Ishikawa (cell line): ENCODE measurements around the gene MAGEF1.

Experiments used
- CEBPB ChIP-seq: IDR thresholded peaks from 2 replicates; pipeline ENCODE4 v1.6.1; 2012
- CREB1 ChIP-seq: IDR thresholded peaks from 2 replicates; pipeline ENCODE4 v1.6.1; 2012; ENCODE audit warnings: low read depth
- EGR1 ChIP-seq: IDR thresholded peaks from 2 replicates; pipeline ENCODE4 v1.6.1; 2012
- EP300 ChIP-seq: IDR thresholded peaks from 2 replicates; pipeline ENCODE4 v1.6.1; 2012; ENCODE audit warnings: borderline replicate concordance
- FOXM1 ChIP-seq: IDR thresholded peaks from 2 replicates; pipeline ENCODE4 v1.6.1; 2012; ENCODE audit warnings: low read depth, borderline replicate concordance
- NFIC ChIP-seq: IDR thresholded peaks from 2 replicates; pipeline ENCODE4 v1.6.1; 2012
- RAD21 ChIP-seq: IDR thresholded peaks from 2 replicates; pipeline ENCODE4 v1.6.1; 2012; ENCODE audit warnings: low read depth
- TAF1 ChIP-seq: IDR thresholded peaks from 2 replicates; pipeline ENCODE4 v1.6.1; 2012; ENCODE audit warnings: low read depth, mild to moderate bottlenecking
- TCF12 ChIP-seq: IDR thresholded peaks from 2 replicates; pipeline ENCODE4 v1.6.1; 2012; ENCODE audit warnings: low read depth
- TEAD4 ChIP-seq: IDR thresholded peaks from 2 replicates; pipeline ENCODE4 v1.6.1; 2012
- YY1 ChIP-seq: IDR thresholded peaks from 2 replicates; pipeline ENCODE4 v1.6.1; 2012; ENCODE audit warnings: low read depth
- ZBTB7A ChIP-seq: IDR thresholded peaks from 2 replicates; pipeline ENCODE4 v1.6.1; 2012; ENCODE audit warnings: low read depth
- TF ChIP-seq, protein P1 (sequence below): IDR thresholded peaks from 2 replicates; pipeline ENCODE4 v1.6.1; 2012
- TF ChIP-seq, protein P2 (sequence below): IDR thresholded peaks from 2 replicates; pipeline ENCODE4 v1.6.1; 2012
- TF ChIP-seq, protein P3 (sequence below): IDR thresholded peaks from 2 replicates; pipeline ENCODE4 v1.6.1; 2012; ENCODE audit warnings: low read depth, mild to moderate bottlenecking

Gene MAGEF1

DNA sequence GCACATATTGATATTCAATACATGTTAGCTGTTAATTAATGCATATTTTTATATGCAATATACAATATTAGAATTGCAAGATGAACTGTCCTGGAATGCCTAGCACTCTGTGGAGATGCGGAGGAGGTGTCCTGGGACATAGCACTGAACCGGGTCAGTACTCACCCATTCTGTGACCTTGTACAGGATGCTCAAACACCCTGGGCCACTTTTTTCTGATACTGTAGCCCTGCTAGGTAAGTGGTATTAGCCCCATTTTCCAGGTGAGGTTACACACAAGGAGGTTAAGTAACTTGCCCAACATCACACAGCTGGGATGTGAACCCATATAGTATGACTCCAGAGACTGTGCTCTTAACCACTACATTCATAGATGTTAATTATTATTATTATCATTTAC, 1.7 kb upstream of the MAGEF1 start:
- no peak for TF ChIP-seq YY1
- TF ChIP-seq CEBPB = no peak

DNA sequence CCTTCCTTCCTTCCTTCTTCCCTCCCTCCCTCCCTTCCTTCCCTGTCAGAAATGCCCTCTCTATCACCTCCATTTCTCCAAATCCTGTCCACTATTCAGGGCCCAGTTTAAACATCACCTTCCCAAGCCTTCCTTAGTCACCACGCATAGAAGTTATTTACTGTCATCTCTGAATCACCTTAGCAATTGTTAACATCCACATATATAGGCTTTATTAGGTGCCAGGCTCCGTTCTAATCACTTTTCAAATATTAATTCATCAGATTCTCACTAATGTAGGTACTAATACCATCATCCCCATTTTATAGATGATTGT, 1.1 kb upstream of the MAGEF1 start:
- TF ChIP-seq TEAD4 = no peak
- TF ChIP-seq YY1 = no peak
- no peak for TF ChIP-seq TAF1
- no peak for TF ChIP-seq CREB1
- TF ChIP-seq, protein P1, sequence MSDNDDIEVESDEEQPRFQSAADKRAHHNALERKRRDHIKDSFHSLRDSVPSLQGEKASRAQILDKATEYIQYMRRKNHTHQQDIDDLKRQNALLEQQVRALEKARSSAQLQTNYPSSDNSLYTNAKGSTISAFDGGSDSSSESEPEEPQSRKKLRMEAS = no peak
- TF ChIP-seq, protein P2, sequence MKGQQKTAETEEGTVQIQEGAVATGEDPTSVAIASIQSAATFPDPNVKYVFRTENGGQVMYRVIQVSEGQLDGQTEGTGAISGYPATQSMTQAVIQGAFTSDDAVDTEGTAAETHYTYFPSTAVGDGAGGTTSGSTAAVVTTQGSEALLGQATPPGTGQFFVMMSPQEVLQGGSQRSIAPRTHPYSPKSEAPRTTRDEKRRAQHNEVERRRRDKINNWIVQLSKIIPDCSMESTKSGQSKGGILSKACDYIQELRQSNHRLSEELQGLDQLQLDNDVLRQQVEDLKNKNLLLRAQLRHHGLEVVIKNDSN = no peak
- TF ChIP-seq FOXM1 = no peak
- TF ChIP-seq EP300 = no peak
- no peak for TF ChIP-seq RAD21
- no peak for TF ChIP-seq ZBTB7A
- TF ChIP-seq EGR1 = no peak
- no peak for TF ChIP-seq NFIC

- TF ChIP-seq RAD21 (no peak), YY1 (no peak), CREB1 (no peak), NFIC (no peak), CEBPB (no peak), TAF1 (no peak), ZBTB7A (no peak), EGR1 (no peak)
- TF ChIP-seq, protein P2 = no peak
- TF ChIP-seq, protein P1 = no peak
Observed at GRCh38 chr3:184712248-184713039, 580 bp upstream of the MAGEF1 start.

DNA sequence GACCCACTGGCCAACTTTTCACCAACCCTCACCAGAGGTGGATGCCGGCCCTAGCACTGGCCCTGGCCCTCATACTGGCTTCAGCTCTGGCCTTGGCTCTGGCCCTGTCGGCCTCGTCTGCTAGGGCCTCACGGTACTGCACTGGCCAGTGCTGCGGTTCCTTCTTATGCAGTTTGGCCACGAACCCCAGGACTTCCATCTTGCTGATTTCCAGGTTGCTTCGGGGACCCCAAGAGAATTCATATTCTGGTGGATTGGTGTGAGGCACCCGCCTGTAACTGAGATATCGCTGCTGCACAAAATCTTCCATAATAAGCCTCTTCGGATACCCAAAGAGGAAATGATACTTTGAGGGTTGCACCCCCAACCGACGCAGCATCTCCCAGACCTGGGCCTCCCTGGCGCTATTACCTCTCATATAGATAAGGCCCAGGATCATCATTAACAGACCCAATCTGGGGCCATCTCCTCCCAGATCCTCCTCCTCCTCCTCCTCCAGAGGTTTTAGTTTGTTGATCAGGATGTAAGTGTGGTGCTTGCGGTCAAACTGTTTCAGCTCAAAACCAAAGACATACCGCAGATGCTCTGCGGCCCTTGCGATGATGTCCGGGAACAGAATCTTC, 883 bp downstream of the MAGEF1 start:
- TF ChIP-seq TCF12 (no peak), YY1 (no peak)

DNA sequence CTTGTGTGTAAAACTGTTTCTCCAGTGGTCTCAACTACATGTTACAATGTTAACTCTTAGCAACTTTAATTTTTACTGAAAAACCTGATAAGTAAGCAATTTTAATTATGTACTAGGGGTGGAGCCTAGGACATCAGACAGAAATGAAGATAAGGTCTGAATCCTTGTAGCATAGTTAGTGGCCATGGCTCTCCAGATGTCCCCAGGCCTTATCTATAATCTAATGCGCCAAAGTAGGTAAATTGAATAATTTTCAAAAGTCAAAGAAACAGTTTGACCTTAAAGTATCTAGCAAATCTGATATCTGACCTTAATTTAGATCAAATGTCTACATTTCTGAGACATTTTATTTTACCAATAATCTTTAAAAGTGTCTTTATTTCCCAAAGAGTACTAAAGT, 8.2 kb downstream of the MAGEF1 start:
- TF ChIP-seq RAD21 (no peak), CEBPB (no peak), NFIC (no peak), TAF1 (no peak), YY1 (no peak), FOXM1 (no peak), TEAD4 (no peak), CREB1 (no peak)
- TF ChIP-seq, protein P2 = no peak

- TF ChIP-seq CREB1 (no peak), EP300 (no peak), CEBPB (no peak)
Observed at GRCh38 chr3:184700759-184701158, 11.1 kb downstream of the MAGEF1 start.

- TF ChIP-seq TCF12 = no peak
- TF ChIP-seq ZBTB7A = no peak
- TF ChIP-seq, protein P1 = no peak
- no peak for TF ChIP-seq EP300
- no peak for TF ChIP-seq CEBPB
- no peak for TF ChIP-seq FOXM1
- TF ChIP-seq, protein P2 = no peak
- no peak for TF ChIP-seq EGR1
Observed at GRCh38 chr3:184697845-184698244, 14.0 kb downstream of the MAGEF1 start.

GRCh38 chr3:184696697-184697096, 15.2 kb downstream of the MAGEF1 start:
- TF ChIP-seq RAD21 = no peak
- TF ChIP-seq EP300 = no peak
- no peak for TF ChIP-seq CREB1
- TF ChIP-seq, protein P2 = no peak
- TF ChIP-seq ZBTB7A = no peak
- TF ChIP-seq TAF1 = no peak
- TF ChIP-seq YY1 = no peak
- TF ChIP-seq NFIC = no peak
- TF ChIP-seq TEAD4 = no peak
- TF ChIP-seq FOXM1 = no peak
- TF ChIP-seq, protein P3, sequence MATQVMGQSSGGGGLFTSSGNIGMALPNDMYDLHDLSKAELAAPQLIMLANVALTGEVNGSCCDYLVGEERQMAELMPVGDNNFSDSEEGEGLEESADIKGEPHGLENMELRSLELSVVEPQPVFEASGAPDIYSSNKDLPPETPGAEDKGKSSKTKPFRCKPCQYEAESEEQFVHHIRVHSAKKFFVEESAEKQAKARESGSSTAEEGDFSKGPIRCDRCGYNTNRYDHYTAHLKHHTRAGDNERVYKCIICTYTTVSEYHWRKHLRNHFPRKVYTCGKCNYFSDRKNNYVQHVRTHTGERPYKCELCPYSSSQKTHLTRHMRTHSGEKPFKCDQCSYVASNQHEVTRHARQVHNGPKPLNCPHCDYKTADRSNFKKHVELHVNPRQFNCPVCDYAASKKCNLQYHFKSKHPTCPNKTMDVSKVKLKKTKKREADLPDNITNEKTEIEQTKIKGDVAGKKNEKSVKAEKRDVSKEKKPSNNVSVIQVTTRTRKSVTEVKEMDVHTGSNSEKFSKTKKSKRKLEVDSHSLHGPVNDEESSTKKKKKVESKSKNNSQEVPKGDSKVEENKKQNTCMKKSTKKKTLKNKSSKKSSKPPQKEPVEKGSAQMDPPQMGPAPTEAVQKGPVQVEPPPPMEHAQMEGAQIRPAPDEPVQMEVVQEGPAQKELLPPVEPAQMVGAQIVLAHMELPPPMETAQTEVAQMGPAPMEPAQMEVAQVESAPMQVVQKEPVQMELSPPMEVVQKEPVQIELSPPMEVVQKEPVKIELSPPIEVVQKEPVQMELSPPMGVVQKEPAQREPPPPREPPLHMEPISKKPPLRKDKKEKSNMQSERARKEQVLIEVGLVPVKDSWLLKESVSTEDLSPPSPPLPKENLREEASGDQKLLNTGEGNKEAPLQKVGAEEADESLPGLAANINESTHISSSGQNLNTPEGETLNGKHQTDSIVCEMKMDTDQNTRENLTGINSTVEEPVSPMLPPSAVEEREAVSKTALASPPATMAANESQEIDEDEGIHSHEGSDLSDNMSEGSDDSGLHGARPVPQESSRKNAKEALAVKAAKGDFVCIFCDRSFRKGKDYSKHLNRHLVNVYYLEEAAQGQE = no peak
